Ammon's horn (tissue), 1 donor: Measurements from ENCODE around the gene BCAS1.
"Not testable (repeated sequence)": the region's sequence is repeated elsewhere in the genome, so short reads cannot be mapped to it uniquely, and the experiment has no call there.

Experiments used
- DNase-seq: peaks from one replicate; pipeline ENCODE4 v3.0.0-alpha.2; 2016; ENCODE audit warnings: low spot score

Gene BCAS1

GRCh38 chr20:53984356-53985149 is 85.8 kb downstream of the BCAS1 start:
- no peak for DNase-seq

- DNase-seq: no peak
Measured at GRCh38 chr20:53983401-53983800, 87.0 kb downstream of the BCAS1 start.

GRCh38 chr20:53982624-53983023 is 87.8 kb downstream of the BCAS1 start:
- no peak for DNase-seq

- no peak for DNase-seq
Measured at GRCh38 chr20:53981752-53982437, 88.5 kb downstream of the BCAS1 start.

- DNase-seq: no peak
Measured at GRCh38 chr20:53981130-53981529, 89.3 kb downstream of the BCAS1 start.

- DNase-seq: no peak
Measured at GRCh38 chr20:53980031-53980465, 90.3 kb downstream of the BCAS1 start.

- no peak for DNase-seq
Measured at GRCh38 chr20:53978497-53978896, 91.9 kb downstream of the BCAS1 start.

- DNase-seq: no peak
Measured at GRCh38 chr20:53977391-53977790, 93.0 kb downstream of the BCAS1 start.

- no peak for DNase-seq
Measured at GRCh38 chr20:53975761-53976160, 94.6 kb downstream of the BCAS1 start.

- no peak for DNase-seq
Measured at GRCh38 chr20:53974785-53975555, 95.4 kb downstream of the BCAS1 start.

- not testable (repeated sequence) for DNase-seq
Measured at GRCh38 chr20:53973882-53974281, 96.5 kb downstream of the BCAS1 start.

- DNase-seq: no peak
Measured at GRCh38 chr20:53972179-53972578, 98.2 kb downstream of the BCAS1 start.

GRCh38 chr20:53971096-53971683 is 99.2 kb downstream of the BCAS1 start:
- no peak for DNase-seq

GRCh38 chr20:53970232-53970631 is 100.2 kb downstream of the BCAS1 start:
- DNase-seq: no peak

- DNase-seq: no peak
Measured at GRCh38 chr20:53967527-53967926, 102.9 kb downstream of the BCAS1 start.

- no peak for DNase-seq
Measured at GRCh38 chr20:53966774-53967398, 103.5 kb downstream of the BCAS1 start.

- no peak for DNase-seq
Measured at GRCh38 chr20:53964501-53965253, 105.7 kb downstream of the BCAS1 start.

GRCh38 chr20:53964067-53964466 is 106.3 kb downstream of the BCAS1 start:
- DNase-seq: no peak

GRCh38 chr20:53963635-53964034 is 106.8 kb downstream of the BCAS1 start:
- DNase-seq: no peak

GRCh38 chr20:53962388-53962787 is 108.0 kb downstream of the BCAS1 start:
- no peak for DNase-seq

- DNase-seq: no peak
Measured at GRCh38 chr20:53961527-53961926, 108.9 kb downstream of the BCAS1 start.
